Neural crest cell (in vitro differentiated cells): ENCODE measurements around the gene SHB. TPM values are rescaled to one million over a fixed set of nuclear protein-coding genes. Genes with fewer than 3 reads are reported as not detected.
A peak's percentile ranks its signal among the peaks of the same experiment; 100 is the strongest.

Source experiments
- DNase-seq: peaks from one replicate; pipeline ENCODE4 v3.0.0; 2021; ENCODE audit warnings: low read depth, mixed read lengths, low spot score
- H3K27ac Mint-ChIP-seq: one replicate; pipeline ENCODE4 v1.8.0; 2021; ENCODE audit warnings: mild to moderate bottlenecking, mixed read lengths; ENCODE audit not compliant: unreplicated experiment
- H3K27me3 Mint-ChIP-seq: 2 replicates; pipeline ENCODE4 v1.8.0; 2021; ENCODE audit warnings: low read depth, mild to moderate bottlenecking, mixed read lengths
- H3K36me3 Mint-ChIP-seq: 2 replicates; pipeline ENCODE4 v1.8.0; 2021; ENCODE audit warnings: low read depth, mild to moderate bottlenecking, mixed read lengths
- H3K4me1 Mint-ChIP-seq: 2 replicates; pipeline ENCODE4 v1.8.0; 2021; ENCODE audit warnings: mixed read lengths
- H3K4me3 Mint-ChIP-seq: one replicate; pipeline ENCODE4 v1.8.0; 2021; ENCODE audit warnings: mild to moderate bottlenecking, mixed read lengths
- H3K9me3 Mint-ChIP-seq: 2 replicates; pipeline ENCODE4 v1.8.0; 2021; ENCODE audit warnings: mixed read lengths
- CTCF ChIP-seq: fragments of 200-600 bp; sonication (generic); conservative IDR thresholded peaks from 2 replicates; pipeline ENCODE4 v1.5.0; 2021; ENCODE audit warnings: antibody characterized with exemption, mild to moderate bottlenecking
- total RNA-seq: library from RNA; stranded (reverse); gene quantifications from 2 replicates; pipeline ENCODE4 v1.2.1, GENCODE V29; 2021

SHB gene
- total RNA-seq, 1 donor from 2014 or later: 4.6 TPM

- H3K27me3 Mint-ChIP-seq: no peaks in the 10 kb centered on the region
- DNase-seq: no peak
- H3K4me3 Mint-ChIP-seq: no peak overlapping the region
- H3K9me3 Mint-ChIP-seq: no peaks in the 10 kb centered on the region
- peaks cover 13% of the 10 kb centered on the region for H3K4me1 Mint-ChIP-seq
- no peak for TF ChIP-seq CTCF
- peak overlapping the region; percentile 89 for H3K27ac Mint-ChIP-seq
- no peaks in the 10 kb centered on the region for H3K36me3 Mint-ChIP-seq
Measured at GRCh38 chr9:37999588-38000189, 69.3 kb downstream of the SHB start.

- Mint-ChIP-seq H3K27ac (no peak overlapping the region), H3K4me1 (peaks cover 13% of the 10 kb centered on the region), H3K36me3 (no peaks in the 10 kb centered on the region)
Measured at GRCh38 chr9:37998881-37999587, 70.0 kb downstream of the SHB start.

GRCh38 chr9:37997636-37998374 is 71.2 kb downstream of the SHB start:
- no peaks in the 10 kb centered on the region for H3K36me3 Mint-ChIP-seq
- H3K4me1 Mint-ChIP-seq: peaks cover 13% of the 10 kb centered on the region
- H3K27ac Mint-ChIP-seq: no peak overlapping the region
- H3K27me3 Mint-ChIP-seq: no peaks in the 10 kb centered on the region
- no peak for TF ChIP-seq CTCF
- no peaks in the 10 kb centered on the region for H3K9me3 Mint-ChIP-seq
- no peak overlapping the region for H3K4me3 Mint-ChIP-seq
- no peak for DNase-seq

More at GRCh38 chr9:37998881-37999587, 70.0 kb downstream of the SHB start:
- no peak overlapping the region for H3K4me3 Mint-ChIP-seq
- no peak for TF ChIP-seq CTCF
- H3K27me3 Mint-ChIP-seq: no peaks in the 10 kb centered on the region
- DNase-seq: no peak
- H3K9me3 Mint-ChIP-seq: no peaks in the 10 kb centered on the region

- no peaks in the 10 kb centered on the region for H3K36me3 Mint-ChIP-seq
- H3K27ac Mint-ChIP-seq: no peak overlapping the region
- TF ChIP-seq CTCF: no peak
- no peaks in the 10 kb centered on the region for H3K27me3 Mint-ChIP-seq
- no peaks in the 10 kb centered on the region for H3K9me3 Mint-ChIP-seq
- H3K4me3 Mint-ChIP-seq: no peak overlapping the region
- H3K4me1 Mint-ChIP-seq: peaks cover 13% of the 10 kb centered on the region
- no peak for DNase-seq
Measured at GRCh38 chr9:37996819-37997217, 72.2 kb downstream of the SHB start.

- Mint-ChIP-seq H3K9me3 (no peaks in the 10 kb centered on the region), H3K27ac (peak overlapping the region; percentile 50), H3K27me3 (no peaks in the 10 kb centered on the region), H3K4me1 (peaks cover 13% of the 10 kb centered on the region), H3K4me3 (no peak overlapping the region), H3K36me3 (no peaks in the 10 kb centered on the region)
- no peak for TF ChIP-seq CTCF
- no peak for DNase-seq
Measured at GRCh38 chr9:37995961-37996818, 72.8 kb downstream of the SHB start.
